Stimulated activated naive CD8-positive, alpha-beta T cell treated with anti-CD3 and anti-CD28 coated beads, Interleukin-15, Interleukin-2, amounts not matched to agents 100 U/mL and 50 U/mL, for 24 hours (primary cell): ENCODE data around the gene ASB10.

Experiments
- ATAC-seq: fragments of 150-1000 bp; cut with Tn5 transposase; one replicate; pipeline ENCODE4 v1.10.0; 2021
- DNase-seq: peaks from one replicate; pipeline ENCODE4 v3.0.0; 2021

The ASB10 gene, protein sequence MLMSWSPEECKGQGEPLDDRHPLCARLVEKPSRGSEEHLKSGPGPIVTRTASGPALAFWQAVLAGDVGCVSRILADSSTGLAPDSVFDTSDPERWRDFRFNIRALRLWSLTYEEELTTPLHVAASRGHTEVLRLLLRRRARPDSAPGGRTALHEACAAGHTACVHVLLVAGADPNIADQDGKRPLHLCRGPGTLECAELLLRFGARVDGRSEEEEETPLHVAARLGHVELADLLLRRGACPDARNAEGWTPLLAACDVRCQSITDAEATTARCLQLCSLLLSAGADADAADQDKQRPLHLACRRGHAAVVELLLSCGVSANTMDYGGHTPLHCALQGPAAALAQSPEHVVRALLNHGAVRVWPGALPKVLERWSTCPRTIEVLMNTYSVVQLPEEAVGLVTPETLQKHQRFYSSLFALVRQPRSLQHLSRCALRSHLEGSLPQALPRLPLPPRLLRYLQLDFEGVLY

DNA sequence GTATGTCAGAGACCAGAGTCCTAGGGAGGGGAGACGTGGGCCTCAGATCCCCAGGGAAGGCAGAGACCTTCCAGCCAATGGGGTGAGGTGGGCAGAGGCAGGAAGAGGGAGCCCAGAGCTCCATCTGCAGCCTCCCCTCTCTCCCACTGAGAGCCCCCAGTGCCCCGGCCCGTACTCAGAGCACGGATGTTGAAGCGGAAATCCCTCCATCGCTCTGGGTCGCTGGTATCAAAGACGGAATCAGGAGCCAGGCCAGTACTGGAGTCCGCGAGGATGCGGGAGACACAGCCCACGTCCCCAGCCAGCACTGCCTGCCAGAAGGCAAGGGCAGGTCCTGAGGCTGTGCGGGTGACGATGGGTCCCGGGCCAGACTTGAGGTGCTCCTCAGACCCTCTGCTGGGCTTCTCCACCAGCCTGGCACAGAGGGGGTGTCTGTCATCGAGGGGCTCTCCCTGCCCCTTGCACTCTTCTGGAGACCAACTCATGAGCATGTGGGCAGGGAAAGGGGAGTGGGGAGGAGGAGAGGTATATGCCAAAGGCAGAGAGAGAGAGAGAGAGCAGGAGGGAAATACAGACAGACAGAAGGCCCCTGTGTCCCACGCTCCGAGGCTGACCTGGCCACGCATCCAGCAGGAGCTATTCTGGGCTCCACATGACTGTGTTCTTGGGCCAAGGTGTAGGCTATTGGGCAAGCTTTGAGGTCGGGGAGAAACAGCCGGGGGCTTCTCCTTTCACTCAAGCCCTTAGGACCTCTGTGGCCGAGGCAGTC, at the start of gene ASB10:
ASB10 (minus strand) TSS at position 611 of the 769 bp plus-strand sequence; CDS start at position 491, 120 bp downstream.
- ATAC-seq (no peak), DNase-seq (no peak)

DNA sequence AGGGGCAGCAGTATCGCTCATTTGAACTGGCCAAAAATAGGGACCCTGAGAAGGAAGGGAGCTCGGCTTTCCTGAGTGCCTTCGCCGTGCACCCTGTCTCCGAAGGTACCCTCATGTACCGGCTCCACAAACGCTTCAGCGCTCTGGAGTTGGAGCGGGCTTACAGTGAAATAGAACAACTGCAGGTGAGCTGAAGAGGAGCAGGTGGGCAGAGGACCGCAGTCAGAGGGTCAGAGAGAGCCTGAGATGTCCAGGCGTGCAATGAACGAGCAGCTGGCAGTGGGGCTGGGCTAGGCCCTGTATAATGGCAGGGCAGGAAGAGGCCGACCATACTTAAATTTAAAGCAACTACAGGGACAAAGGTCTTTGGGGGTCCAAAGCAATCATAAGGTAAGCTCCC, 49.4 kb upstream of the ASB10 start:
- ATAC-seq (no peak), DNase-seq (no peak)

DNA sequence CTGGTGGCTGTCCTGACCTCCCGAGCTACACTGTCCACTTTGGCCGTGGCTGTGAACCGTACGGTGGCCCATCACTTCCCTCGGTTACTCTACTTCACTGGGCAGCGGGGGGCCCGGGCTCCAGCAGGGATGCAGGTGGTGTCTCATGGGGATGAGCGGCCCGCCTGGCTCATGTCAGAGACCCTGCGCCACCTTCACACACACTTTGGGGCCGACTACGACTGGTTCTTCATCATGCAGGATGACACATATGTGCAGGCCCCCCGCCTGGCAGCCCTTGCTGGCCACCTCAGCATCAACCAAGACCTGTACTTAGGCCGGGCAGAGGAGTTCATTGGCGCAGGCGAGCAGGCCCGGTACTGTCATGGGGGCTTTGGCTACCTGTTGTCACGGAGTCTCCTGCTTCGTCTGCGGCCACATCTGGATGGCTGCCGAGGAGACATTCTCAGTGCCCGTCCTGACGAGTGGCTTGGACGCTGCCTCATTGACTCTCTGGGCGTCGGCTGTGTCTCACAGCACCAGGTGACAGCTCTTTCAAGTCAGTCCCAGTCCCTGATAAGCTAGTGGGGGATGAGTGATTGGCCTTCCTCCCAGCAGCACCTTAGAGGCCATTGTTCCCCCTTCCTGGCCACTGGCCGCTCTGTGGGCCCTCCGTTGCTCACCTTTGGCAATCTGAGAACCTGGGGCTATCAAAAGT, 48.2 kb upstream of the ASB10 start:
- DNase-seq: no peak
- no peak for ATAC-seq

DNA sequence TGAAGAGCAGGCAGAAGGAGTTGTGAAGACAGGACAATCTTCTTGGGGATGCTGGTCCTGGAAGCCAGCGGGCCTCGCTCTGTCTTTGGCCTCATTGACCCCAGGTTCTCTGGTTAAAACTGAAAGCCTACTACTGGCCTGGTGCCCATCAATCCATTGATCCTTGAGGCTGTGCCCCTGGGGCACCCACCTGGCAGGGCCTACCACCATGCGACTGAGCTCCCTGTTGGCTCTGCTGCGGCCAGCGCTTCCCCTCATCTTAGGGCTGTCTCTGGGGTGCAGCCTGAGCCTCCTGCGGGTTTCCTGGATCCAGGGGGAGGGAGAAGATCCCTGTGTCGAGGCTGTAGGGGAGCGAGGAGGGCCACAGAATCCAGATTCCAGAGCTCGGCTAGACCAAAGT, 46.8 kb upstream of the ASB10 start:
- no peak for DNase-seq
- no peak for ATAC-seq

DNA sequence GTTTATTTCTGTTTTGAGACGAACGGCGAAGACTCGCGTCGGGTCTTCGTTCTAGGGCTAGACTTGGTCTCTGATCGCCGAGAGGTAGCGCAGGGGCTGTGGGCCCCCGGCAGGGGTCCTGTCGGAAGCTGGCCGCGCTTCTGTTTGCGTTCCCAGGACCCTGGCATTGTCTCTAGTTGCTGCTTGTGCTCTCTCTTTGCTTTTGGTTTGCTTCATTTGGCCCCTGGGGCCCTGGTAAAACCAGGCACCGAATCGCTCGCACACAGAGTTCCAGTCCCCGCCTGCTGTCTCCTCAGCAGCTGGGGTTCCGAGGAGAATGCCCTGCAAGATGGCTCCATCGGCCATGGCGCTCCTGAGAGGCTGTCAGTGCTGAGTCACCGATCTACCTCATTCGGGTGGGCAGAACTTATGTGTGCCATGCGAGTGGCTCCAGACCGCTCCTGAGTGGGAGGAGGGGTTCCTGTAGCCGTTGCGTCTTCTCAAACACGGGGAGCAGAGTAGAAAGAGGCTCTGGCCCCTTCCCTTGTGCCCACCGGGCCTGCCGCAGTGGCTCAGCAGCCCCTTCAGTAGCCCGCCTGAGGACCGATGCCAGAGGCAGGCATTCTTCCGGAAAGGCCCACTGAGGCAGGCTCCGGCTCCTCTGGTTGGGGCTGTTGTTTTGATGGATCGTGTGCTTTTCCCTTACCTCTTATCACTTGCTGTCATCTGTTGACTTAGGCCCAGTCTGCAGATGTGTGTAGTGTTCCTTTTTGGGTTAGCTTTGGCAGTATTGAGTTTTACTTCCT, 46.1 kb upstream of the ASB10 start:
- DNase-seq (peak; percentile 81), ATAC-seq (peak; percentile 86)

DNA sequence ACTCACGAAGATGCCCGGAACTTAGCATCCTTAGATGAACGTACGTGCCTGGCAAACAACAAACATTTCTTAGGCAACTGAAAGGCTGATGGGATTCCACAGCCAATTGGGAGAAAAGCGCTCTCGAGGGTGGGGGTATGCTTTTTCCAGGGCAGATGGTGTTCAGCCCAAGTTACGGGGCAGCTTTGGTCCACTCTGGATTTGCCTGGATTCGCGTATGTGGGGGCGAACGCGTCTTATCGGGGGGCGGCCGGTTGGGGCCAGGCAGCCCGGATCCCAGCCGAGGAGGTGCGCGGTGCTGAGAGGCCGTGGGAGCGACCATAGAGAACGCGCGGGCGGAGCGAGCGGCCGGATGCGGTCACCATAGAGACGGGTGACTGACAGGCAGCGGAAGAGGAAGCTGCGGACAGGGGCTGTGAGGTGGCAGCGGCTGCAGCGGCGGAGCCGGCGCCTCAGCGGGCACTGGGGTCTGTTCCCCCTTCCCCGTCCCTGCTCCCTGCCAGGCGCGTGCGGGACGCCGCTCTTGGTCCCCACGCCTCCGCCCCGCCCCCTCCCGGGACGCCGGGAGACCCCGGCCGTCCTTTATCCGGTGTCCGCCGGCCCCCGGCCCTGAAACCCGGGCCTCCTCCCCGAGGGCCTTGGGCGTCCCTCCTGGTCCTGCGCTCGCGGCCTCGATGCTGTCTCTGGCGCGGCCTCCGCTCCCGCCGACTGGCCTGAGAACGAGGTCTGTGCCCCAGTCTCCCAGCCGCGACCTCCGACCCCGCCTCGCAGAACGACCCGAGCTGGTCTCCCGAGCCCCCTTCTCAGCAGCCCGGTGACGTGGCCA, 45.3 kb upstream of the ASB10 start, which contains the start of gene CHPF2:
CHPF2 (plus strand) TSS at position 393 of the 826 bp plus-strand sequence. CDS start 1,529 bp downstream, outside the sequence.
- DNase-seq (peak; percentile 94), ATAC-seq (peak; percentile 93)

DNA sequence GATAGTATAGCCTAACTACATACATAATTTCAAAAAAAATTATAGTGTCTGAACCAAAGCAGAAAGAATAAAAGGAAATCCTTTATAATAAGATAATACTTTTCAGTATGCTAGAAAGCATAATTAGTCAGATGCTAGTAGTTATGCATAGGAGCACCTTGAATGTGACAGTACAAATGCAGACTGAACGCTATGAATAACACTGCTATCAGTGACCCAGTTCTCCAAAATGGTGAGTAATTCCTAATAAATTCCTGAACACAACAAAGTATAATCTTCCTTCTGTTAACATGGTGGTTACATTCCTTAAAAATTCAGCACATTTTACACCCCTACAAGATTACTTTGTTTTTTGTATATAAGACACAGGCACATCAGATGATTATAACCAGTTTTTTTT, 44.0 kb upstream of the ASB10 start:
- ATAC-seq (no peak), DNase-seq (no peak)

DNA sequence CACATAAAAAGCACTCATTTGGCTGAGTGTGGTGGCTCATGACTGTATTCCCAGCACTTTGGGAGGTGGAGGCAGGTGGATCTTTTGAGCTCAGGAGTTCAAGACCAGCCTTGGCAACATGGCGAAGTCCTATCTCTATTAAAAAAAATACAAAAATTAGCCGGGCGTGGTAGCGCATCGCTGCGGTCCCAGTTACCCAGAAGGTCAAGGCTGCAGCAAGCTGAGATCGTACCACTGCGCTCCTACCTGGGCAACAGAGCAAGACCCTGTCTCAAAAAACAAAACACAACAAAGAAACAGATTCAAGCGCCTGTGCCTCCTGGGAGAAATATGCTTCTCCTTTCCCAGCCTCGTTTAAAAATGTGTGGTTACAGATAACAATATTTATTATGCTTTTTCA, 42.2 kb upstream of the ASB10 start:
- ATAC-seq (no peak), DNase-seq (no peak)

DNA sequence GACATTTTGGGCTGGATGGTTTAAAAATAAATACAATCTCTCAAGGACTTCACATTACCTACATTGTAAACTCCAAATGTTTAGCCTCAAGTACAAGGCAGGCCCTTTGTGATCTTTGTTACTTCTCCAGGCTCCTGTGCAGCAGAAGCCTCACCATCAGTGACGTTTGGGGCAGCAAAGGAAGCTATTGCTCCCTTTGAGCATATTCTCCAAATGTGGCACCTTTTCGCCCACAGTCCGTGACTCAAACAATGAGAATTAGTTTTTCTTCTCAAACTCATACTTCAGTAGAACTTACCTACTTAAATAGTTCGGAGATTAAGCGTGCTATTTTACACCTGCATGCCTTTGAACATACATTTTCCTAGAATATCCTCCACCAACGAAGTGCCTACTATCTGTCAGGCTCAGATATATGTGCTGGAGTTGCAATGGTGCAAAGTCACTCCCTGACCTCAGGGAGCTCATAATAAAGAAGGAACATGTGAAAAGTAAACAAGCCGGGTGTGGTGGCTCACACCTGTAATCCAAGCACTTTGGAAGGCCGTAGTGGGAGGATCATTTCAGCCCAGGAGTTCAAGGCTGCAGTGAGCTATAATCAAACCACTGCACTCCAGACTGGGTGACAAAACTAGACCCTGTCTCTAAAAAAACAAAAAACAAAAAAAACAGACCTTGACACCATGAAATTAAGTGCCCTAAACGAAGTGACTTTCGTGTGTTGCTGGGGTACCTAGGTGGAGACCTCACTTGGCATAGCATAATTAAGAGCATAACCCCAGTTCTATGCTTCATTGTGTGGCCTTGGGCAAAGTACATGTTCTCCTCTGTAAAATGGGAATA, 41.2 kb upstream of the ASB10 start:
- no peak for ATAC-seq
- DNase-seq: no peak

DNA sequence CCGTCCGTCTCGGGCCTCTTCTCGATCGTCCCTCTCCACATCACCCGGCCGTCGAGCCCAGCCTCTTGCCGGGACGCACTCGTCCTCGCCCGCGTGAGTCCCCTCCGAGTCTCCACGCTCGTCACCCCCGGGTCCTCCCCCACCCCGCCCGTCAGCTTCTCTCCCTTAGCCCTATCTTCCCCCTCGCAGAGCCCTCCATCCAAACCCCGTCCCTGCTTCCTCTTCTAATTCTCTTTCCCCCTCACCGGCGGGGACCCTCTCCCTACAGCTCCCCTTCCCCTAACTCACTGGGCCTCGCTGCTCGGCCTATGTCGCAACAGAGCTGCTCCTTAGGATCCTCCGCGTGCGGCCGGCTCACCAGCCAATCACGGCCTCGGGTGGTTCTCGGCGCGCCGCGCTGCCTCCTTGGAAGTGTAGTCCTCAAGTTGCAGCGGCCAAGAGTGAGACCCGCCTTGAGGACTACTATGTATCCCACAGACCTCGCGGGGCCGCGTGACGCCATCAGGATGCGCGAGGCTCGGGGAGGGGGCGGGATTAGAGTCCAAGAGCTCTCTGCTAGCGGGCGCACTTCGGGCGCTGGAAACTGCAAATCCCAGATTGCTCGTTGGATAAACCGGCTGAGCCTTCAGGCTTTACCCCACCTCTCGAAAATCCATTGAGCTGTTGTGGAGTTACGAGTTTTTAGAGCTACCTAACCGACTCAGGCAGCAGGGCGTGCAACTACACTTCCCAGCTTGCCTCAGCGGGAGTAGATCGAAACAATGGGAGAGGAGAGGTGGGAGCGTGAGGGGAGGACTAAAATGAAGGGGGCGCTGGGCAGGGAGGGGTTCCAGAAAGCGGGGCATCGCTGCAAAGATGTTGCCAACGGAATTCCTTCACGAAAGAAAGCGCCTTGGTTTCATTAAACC, 40.1 kb upstream of the ASB10 start, which contains the start of gene ABCF2:
ABCF2 (minus strand) TSS at position 331 of the 908 bp plus-strand sequence. CDS start 747 bp downstream, outside the sequence.
- ATAC-seq (peak; percentile 100), DNase-seq (peak; percentile 99)

DNA sequence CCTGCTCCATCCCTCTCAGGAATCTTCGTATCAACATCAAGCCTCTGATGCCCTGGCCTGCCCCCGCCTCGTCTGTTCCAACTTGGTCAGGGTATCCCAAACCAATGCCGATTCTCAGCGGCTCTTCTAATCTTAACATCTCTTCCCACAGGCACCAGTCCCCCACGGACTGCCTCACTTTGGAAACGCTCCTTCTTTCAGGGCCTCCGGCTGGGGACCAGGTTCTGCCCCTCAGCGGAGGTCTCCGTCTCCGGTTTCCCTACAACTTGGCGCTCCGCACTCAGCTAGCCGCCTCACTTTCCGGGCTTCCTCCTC, 39.5 kb upstream of the ASB10 start:
- ATAC-seq: no peak
- DNase-seq: no peak

DNA sequence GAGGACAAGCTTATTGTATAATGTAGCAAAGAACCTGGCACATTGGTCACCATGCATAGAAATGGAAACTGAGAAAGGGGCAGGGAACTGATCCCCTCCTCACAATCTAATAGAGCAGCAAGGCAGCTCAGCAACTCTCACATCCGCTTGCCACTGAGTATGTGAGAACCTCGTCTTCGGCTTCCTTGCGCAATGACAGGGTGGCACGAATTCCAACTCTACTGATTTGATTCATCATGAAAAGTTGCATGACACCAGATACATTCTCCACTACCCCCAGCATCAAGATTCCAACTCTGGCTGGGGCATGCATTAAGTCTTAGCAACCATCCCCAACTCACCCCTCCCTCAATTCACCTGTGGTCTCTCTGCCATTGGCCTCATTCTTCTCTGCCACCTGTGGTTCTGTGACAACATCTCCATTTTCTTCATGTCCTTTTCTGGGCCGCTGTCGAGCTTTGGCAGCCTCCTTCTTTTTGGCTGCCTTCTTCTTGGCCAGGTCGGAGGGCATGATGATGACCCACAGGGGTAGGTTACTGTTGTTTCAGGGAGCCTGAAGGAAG, 39.0 kb upstream of the ASB10 start:
- no peak for ATAC-seq
- no peak for DNase-seq

DNA sequence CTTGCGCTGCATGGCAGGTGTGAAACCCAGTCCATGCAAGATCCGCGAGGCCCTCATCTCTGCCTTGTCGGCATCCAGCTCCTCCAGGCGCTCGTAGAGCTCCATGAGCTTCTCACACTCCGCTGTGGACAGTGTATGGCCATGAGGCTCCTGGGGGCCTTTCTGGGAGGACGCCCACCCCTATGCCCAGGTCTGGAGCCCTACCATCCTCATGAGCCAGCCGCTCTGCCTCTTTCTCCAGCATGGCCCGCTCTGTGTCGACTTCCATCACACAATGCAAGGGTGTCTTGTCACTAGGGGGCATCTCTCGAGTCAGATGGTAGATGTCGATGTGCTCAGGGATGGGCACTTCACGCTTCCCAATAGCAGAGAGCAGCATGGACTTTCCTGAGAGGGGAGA, 36.7 kb upstream of the ASB10 start:
- no peak for ATAC-seq
- no peak for DNase-seq

DNA sequence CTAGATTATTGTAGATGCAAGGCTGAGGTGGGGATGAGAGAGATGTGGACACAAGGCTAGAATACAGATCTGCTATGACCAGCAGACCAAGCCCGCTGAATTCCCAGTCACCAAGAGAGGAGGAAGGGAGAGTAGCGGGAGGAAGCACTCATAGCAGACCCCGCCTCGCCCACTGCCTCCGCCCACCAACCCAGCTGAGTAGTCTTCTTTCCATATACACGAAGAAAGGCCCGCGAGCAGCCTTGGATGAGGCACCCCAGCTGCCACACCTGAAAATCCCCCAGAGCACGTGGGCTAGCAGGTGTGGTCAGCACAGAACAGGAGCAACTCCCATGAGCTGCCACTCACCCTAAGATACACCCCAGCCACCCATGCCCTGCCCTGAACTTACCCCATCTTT, 31.1 kb upstream of the ASB10 start:
- peak; percentile 16 for ATAC-seq

DNA sequence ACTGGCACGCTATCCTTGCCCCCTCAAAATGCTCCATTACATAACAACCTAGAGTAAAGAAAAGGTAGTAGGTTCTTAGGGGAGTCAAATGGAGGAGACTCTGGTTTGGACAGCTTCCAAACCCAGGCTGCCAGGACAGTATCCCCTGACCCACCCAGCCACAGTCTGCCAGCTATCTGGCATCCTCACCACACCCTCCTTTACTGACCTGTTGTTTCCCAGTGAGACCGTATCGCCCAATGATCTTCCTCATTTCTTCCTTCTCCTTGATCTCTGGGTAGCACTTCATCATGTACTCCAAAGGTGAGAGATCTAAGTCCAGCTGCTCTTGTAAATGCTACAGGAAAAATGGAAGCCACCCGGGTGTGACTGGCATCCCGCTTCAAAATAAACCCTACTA, 28.3 kb upstream of the ASB10 start:
- no peak for ATAC-seq
- DNase-seq: no peak

More for the DNA sequence above, 31.1 kb upstream of the ASB10 start:
- DNase-seq: no peak

DNA sequence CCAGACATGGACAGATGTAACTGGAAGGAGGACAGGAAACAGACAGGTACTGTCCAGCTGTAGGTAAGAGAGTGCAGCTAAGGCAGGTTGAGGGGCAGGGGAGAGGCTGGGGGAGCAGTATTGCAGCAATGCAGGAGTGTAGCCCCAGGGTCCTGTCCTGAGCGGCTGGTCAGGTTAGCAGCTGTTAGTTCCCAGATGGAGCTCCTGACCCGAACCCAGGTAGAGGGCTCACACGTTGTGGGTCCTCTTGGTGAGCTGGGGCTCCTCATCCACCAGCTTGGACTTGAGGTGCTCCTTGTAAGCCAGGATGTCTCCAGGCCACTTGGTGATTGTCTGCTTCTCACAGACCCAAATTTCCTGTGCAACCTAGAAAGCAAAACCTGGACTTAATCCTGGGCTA, 26.8 kb upstream of the ASB10 start:
- DNase-seq: no peak
- ATAC-seq: no peak

DNA sequence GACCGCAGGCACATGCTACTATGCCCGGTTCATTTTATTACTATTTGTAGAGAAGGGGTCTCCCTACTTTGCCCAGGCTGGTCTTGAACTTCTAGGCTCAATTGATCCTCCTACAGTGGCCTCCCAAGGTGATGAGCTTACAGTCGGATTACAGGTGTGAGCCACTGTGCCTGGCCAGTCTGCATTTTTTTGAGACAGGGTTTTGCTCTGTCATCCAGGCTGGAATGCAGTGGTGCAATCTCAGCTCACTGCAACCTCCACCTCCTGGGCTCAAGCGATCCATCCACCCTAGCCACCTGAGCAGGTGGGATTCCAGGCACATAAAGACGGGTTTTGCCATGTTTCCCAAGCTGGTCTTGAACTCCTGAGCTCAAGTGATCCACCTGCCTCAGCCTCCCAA, 25.6 kb upstream of the ASB10 start:
- DNase-seq (no peak), ATAC-seq (no peak)

DNA sequence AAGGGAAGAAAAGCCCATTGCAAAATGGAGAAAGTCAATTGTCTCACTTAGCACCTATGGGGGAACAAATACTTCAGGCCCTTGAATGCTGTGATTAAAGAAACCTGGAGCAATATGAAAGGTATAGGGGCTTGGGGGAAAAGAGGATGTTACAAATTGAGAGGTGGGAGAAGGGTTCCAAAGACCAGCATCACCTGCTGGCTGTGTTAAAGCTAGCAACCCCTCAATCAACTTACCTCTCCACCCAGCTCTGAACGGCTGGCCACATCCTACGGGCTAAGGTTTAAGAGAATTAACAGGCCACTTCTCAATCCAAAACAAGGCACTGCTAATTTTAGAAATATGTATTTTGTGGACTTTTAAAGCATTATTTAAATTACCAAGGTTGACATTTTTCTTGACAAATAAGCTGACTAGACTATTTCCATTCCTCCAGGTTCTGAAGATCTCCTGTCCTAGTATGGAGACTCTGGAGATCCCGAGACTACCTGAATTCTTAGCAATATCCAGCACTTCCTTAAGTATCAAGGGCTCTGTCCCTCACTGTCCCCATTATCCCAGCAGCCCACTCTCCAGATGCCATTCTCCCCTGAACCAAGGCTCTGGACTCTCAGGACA, 24.2 kb upstream of the ASB10 start:
- DNase-seq (no peak), ATAC-seq (no peak)
